GM12878 (cell line): ENCODE measurements around the gene GOLGA7B. TPM values are rescaled to one million over a fixed set of nuclear protein-coding genes. Genes with fewer than 3 reads are reported as not detected.

Experiments used
- ATAC-seq: fragments of 200-7000 bp; cut with Tn5 transposase; 3 replicates; pipeline ENCODE4 v1.9.1; 2020; ENCODE audit warnings: mild to moderate bottlenecking, moderate library complexity
- BruUV-seq: library from RNA; stranded (reverse); fragments of 400-500 nt; replicated peaks from 2 replicates; lab custom pipeline; 2021; lab: Mats Ljungman, UMichigan
- CTCF ChIA-PET: fragments of 300-600 bp; sonication (Branson Sonifier 250); formaldehyde crosslinking; extraction: SDS; loops from one replicate; lab custom pipeline; 2021; ENCODE audit warnings: inconsistent platforms; lab: Yijun Ruan, JAX
- POLR2A ChIA-PET: fragments of 350-600 bp; formaldehyde crosslinking; extraction: SDS; loops from one replicate; lab custom pipeline; 2021; ENCODE audit warnings: inconsistent platforms; lab: Charles Lee
- RAD21 ChIA-PET: fragments of 300-600 bp; sonication (Branson Sonifier 250); formaldehyde crosslinking; loops from one replicate; lab custom pipeline; 2023; ENCODE audit warnings: antibody characterized with exemption; ENCODE audit not compliant: unreplicated experiment; lab: Charles Lee
- SMC1A ChIA-PET: fragments of 300-600 bp; sonication (Branson Sonifier 250); formaldehyde crosslinking; loops from one replicate; lab custom pipeline; 2023; ENCODE audit not compliant: unreplicated experiment, uncharacterized antibody; lab: Charles Lee
- DNase-seq: peaks from one replicate; pipeline ENCODE4 v3.0.0-alpha.2; 2011; ENCODE audit warnings: low read depth, low spot score
- FAIRE-seq: peaks from 3 replicates; lab custom pipeline; 2011; peaks lifted over from hg19 to GRCh38; lab: Jason Lieb, UNC
- H2AFZ ChIP-seq: 2 replicates; pipeline ENCODE4 v1.6.0; 2011; ENCODE audit warnings: low read depth, low read length, control low read depth; ENCODE audit not compliant: control insufficient read depth
- H3K27ac ChIP-seq: 2 replicates; pipeline ENCODE4 v1.5.1; 2011; ENCODE audit warnings: control low read depth; ENCODE audit not compliant: control insufficient read depth, insufficient read depth
- H3K27me3 ChIP-seq, 2 experiments: replicated peaks in 1 of 2; 2 replicates each; pipeline versions ENCODE4 v1.6.0 to v1.6.1; 2011; ENCODE audit warnings: low read length in 1 of 2; ENCODE audit not compliant: control insufficient read depth in 2 of 2, insufficient read depth in 2 of 2
- H3K36me3 ChIP-seq, 2 experiments: 2 replicates each; pipeline ENCODE4 v1.5.1; 2011; ENCODE audit warnings: low read length in 1 of 2; ENCODE audit not compliant: control insufficient read depth in 2 of 2, insufficient read depth in 2 of 2
- H3K4me1 ChIP-seq: 2 replicates; pipeline ENCODE4 v1.6.1; 2011; ENCODE audit warnings: mild to moderate bottlenecking, low read length, moderate library complexity, mixed read lengths; ENCODE audit not compliant: control insufficient read depth, insufficient read depth
- H3K4me2 ChIP-seq: 2 replicates; pipeline ENCODE4 v1.6.0; 2011; ENCODE audit warnings: control low read depth; ENCODE audit not compliant: control insufficient read depth, insufficient read depth
- H3K4me3 ChIP-seq: fragments of 200-600 bp; sonication (generic); 2 replicates; pipeline ENCODE4 v1.5.1; 2016
- H3K79me2 ChIP-seq: 2 replicates; pipeline ENCODE4 v1.6.0; 2011; ENCODE audit warnings: low read length; ENCODE audit not compliant: control insufficient read depth, insufficient read depth
- H3K9ac ChIP-seq: 2 replicates; pipeline ENCODE4 v1.8.0; 2011; ENCODE audit warnings: low read length, control low read depth, mixed read lengths; ENCODE audit not compliant: control insufficient read depth, insufficient read depth
- H3K9me3 ChIP-seq: replicated peaks from 3 replicates; pipeline ENCODE4 v1.5.1; 2011; ENCODE audit warnings: mild to moderate bottlenecking, low read length; ENCODE audit not compliant: control insufficient read depth, insufficient read depth
- H4K20me1 ChIP-seq: 2 replicates; pipeline ENCODE4 v1.6.0; 2011; ENCODE audit not compliant: control insufficient read depth, insufficient read depth
- ATF3 ChIP-seq: IDR thresholded peaks from 2 replicates; pipeline ENCODE4 v1.6.1; 2011; ENCODE audit warnings: low read depth, mild to moderate bottlenecking, low read length, moderate library complexity, borderline replicate concordance; ENCODE audit errors: extremely low read depth
- BMI1 ChIP-seq: fragments of 450-650 bp; IDR thresholded peaks from 2 replicates; pipeline ENCODE4 v1.6.1; 2016; ENCODE audit warnings: mild to moderate bottlenecking, moderate library complexity, borderline replicate concordance
- BRCA1 ChIP-seq: IDR thresholded peaks from 2 replicates; pipeline ENCODE4 v1.6.1; 2011; ENCODE audit warnings: low read depth, low read length, improper control_type of control experiment
- CEBPB ChIP-seq, 2 experiments: fragments of 150-350 bp in 1 of 2; IDR thresholded peaks; 2 replicates each; pipeline ENCODE4 v1.6.1; 2012 to 2014; ENCODE audit warnings: low read depth in 2 of 2, low read length in 2 of 2, borderline replicate concordance in 1 of 2, inconsistent platforms in 1 of 2
- EP300 ChIP-seq, 2 experiments: fragments of 150-350 bp in 1 of 2; IDR thresholded peaks; 2 replicates each; pipeline ENCODE4 v1.6.1; 2011 to 2012; ENCODE audit warnings: low read depth in 2 of 2, low read length in 2 of 2, borderline replicate concordance in 1 of 2, improper control_type of control experiment in 1 of 2, inconsistent platforms in 1 of 2; ENCODE audit not compliant: control insufficient read depth in 1 of 2
- GABPA ChIP-seq: IDR thresholded peaks from 2 replicates; pipeline ENCODE4 v1.6.1; 2014; ENCODE audit warnings: antibody characterized with exemption, low read depth, mild to moderate bottlenecking, inconsistent platforms
- KAT2A ChIP-seq: conservative IDR thresholded peaks from 2 replicates; pipeline ENCODE4 v1.6.1; 2011; ENCODE audit warnings: low read depth, low read length; ENCODE audit not compliant: control insufficient read depth
- KDM1A ChIP-seq: fragments of 200-600 bp; sonication (generic); IDR thresholded peaks from 2 replicates; pipeline ENCODE4 v1.6.1; 2016; ENCODE audit warnings: borderline replicate concordance
- MTA2 ChIP-seq: fragments of 450-650 bp; IDR thresholded peaks from 2 replicates; pipeline ENCODE4 v1.6.1; 2016; ENCODE audit warnings: low read depth, mild to moderate bottlenecking, moderate library complexity
- MXI1 ChIP-seq: fragments of 150-350 bp; IDR thresholded peaks from 2 replicates; pipeline ENCODE4 v1.6.1; 2011; ENCODE audit warnings: low read depth, mild to moderate bottlenecking, inconsistent platforms, low read length, improper control_type of control experiment
- RAD21 ChIP-seq: IDR thresholded peaks from 2 replicates; pipeline ENCODE4 v1.6.1; 2011; ENCODE audit warnings: mild to moderate bottlenecking, low read depth, low read length, moderate library complexity; ENCODE audit not compliant: insufficient read depth
- RBBP5 ChIP-seq: fragments of 200-600 bp; sonication (generic); conservative IDR thresholded peaks from 2 replicates; pipeline ENCODE4 v1.6.1; 2016
- SMAD5 ChIP-seq: IDR thresholded peaks from 2 replicates; pipeline ENCODE4 v1.6.1; 2016; ENCODE audit warnings: antibody characterized with exemption, low read depth
- SP1 ChIP-seq: IDR thresholded peaks from one replicate; pipeline ENCODE4 v1.6.1; 2011; ENCODE audit warnings: low read depth, low read length
- YY1 ChIP-seq: IDR thresholded peaks from 2 replicates; pipeline ENCODE4 v1.6.1; 2011; ENCODE audit warnings: low read depth, mild to moderate bottlenecking, low read length
- ZNF24 ChIP-seq: fragments of 450-650 bp; IDR thresholded peaks from 2 replicates; pipeline ENCODE4 v1.6.1; 2017; ENCODE audit warnings: antibody characterized with exemption, mild to moderate bottlenecking
- WGBS: methylation state at CpG from one replicate; pipeline ENCODE4 v1.1.6; 2016; ENCODE audit warnings: low lambda C conversion rate; ENCODE audit not compliant: insufficient replicate concordance, insufficient coverage; ENCODE audit errors: missing lambda C conversion rate; 5-methylcytosine and 5-hydroxymethylcytosine counted together
- in situ Hi-C: fragments of 300-500 bp; cut with MboI; formaldehyde crosslinking; loops from 9 replicates; pipeline ENCODE4 v1.14.3; 2018; ENCODE audit warnings: mixed read lengths
- intact Hi-C: fragments of 100-400 bp; cut with micrococcal nuclease; formaldehyde crosslinking; loops from one replicate; pipeline ENCODE4 v1.14.2; 2022; ENCODE audit not compliant: unreplicated experiment
- polyA plus RNA-seq, 11 experiments: library from polyadenylated mRNA; depleted of rRNA in 4 of 11; unstranded in 6 of 11; stranded (reverse) in 5 of 11; fragments of >200 nt; fragmentation: Nextera tagmentation in 4 of 11; fragmentation: Illumina TruSeq in 1 of 11; extraction: Ambion mirVana in 4 of 11; extraction: Trizol in 1 of 11; gene quantifications; 1 replicate in 1 of 11; 2 replicates in 10 of 11; pipeline versions ENCODE4 v1.2.1 to v1.2.3, GENCODE V29; 2011 to 2016; ENCODE audit warnings: inconsistent platforms in 2 of 11, missing spikeins in 2 of 11, low read depth in 1 of 11
- total RNA-seq, 4 experiments: library from RNA; depleted of rRNA in 3 of 4; stranded (reverse); fragments of >200 nt in 3 of 4; fragmentation: Illumina TruSeq in 1 of 4; extraction: Trizol in 1 of 4; gene quantifications; 2 replicates each; pipeline versions ENCODE4 v1.2.1 to v1.2.3, GENCODE V29; 2013 to 2021

Gene GOLGA7B
- total and polyA plus RNA-seq, 10 of the 15 experiments (the other 5 are each of a cell fraction or from before 2014, with no cell fraction given): 0.01 to 0.02 (median 0.01) TPM; not detected in 7

- intact Hi-C loops (no loop called here), in situ Hi-C loops (no loop called here)
- Histone ChIP-seq H3K4me3 (no peak overlapping the region), H3K79me2 (no peaks in the 10 kb centered on the region), H3K27ac (no peak overlapping the region), H3K4me1 (no peaks in the 10 kb centered on the region), H3K4me2 (no peak overlapping the region), H2AFZ (no peak overlapping the region), H3K9ac (no peak overlapping the region), H3K36me3 (no peaks in the 10 kb centered on the region), H3K9me3 (no peaks in the 10 kb centered on the region), H4K20me1 (no peaks in the 10 kb centered on the region), H3K27me3 (peaks cover 0 to 2% of the 10 kb centered on the region in 2 experiments; a peak in 2 of 4 replicates)
- POLR2A ChIA-PET: no interaction called here
- ATAC-seq (no peak), FAIRE-seq (no peak), DNase-seq (no peak)
- no TSS peak for BruUV-seq
- CTCF ChIA-PET: interaction anchor here (1.0 kb wide), 1 partner anchor 13 kb away, joined by 3 read pairs; no protein-coding TSS in a partner anchor
- WGBS: 42% methylated on average over 18 of the region's 18 CpGs
- SMC1A ChIA-PET: no interaction called here
- no peak for TF ChIP-seq SP1
- no peak for TF ChIP-seq GABPA
- TF ChIP-seq YY1: no peak
- RAD21 ChIA-PET: interaction anchor here (0.6 kb wide), 1 partner anchor 8 kb away, joined by 3 read pairs; no protein-coding TSS in a partner anchor
Observed at GRCh38 chr10:97889461-97890265, 40.0 kb downstream of the GOLGA7B start.

- ATAC-seq (no peak), DNase-seq (no peak), FAIRE-seq (no peak)
- no peaks in the 10 kb centered on the region for H3K79me2 ChIP-seq
- H3K9ac ChIP-seq: no peak overlapping the region
- H4K20me1 ChIP-seq: no peaks in the 10 kb centered on the region
- in situ Hi-C loops (no loop called here), intact Hi-C loops (no loop called here)
- ChIA-PET RAD21 (no interaction called here), POLR2A (no interaction called here), SMC1A (no interaction called here), CTCF (no interaction called here)
- H3K36me3 ChIP-seq: no peaks in the 10 kb centered on the region
- H3K4me1 ChIP-seq: no peaks in the 10 kb centered on the region
- no peak overlapping the region for H3K27ac ChIP-seq
- no TSS peak for BruUV-seq
- no peak overlapping the region for H3K4me3 ChIP-seq
- H2AFZ ChIP-seq: no peak overlapping the region
- WGBS: 44% methylated on average over 17 of the region's 17 CpGs
- no peak overlapping the region for H3K4me2 ChIP-seq
- peaks cover 0 to 2% of the 10 kb centered on the region in 2 experiments; a peak in 2 of 4 replicates for H3K27me3 ChIP-seq
- no peaks in the 10 kb centered on the region for H3K9me3 ChIP-seq
- TF ChIP-seq MXI1 (no peak), ATF3 (no peak), CEBPB (IDR thresholded peaks at IDR 0.05; ENCODE audit: borderline replicate concordance in 1 of 2, low read depth in 2 of 2, low read length in 2 of 2) (no peak), SMAD5 (no peak), RAD21 (no peak), KDM1A (no peak), KAT2A (no peak), ZNF24 (no peak), YY1 (no peak), EP300 (IDR thresholded peaks at IDR 0.05; ENCODE audit: borderline replicate concordance in 1 of 2, control insufficient read depth in 1 of 2, low read depth in 2 of 2, low read length in 2 of 2) (no peak), RBBP5 (no peak), BMI1 (no peak), BRCA1 (no peak), MTA2 (no peak)
Observed at GRCh38 chr10:97891497-97892167, 42.0 kb downstream of the GOLGA7B start.
